HG02870 (cell line): ENCODE data around the gene ANKRD37.

Experiments used
- ATAC-seq: cut with Tn5 transposase; IDR thresholded peaks from one replicate; pipeline ENCODE4 v1.9.1; 2021; ENCODE audit warnings: mild to moderate bottlenecking, moderate library complexity; ENCODE audit not compliant: unreplicated experiment

ANKRD37 gene

DNA sequence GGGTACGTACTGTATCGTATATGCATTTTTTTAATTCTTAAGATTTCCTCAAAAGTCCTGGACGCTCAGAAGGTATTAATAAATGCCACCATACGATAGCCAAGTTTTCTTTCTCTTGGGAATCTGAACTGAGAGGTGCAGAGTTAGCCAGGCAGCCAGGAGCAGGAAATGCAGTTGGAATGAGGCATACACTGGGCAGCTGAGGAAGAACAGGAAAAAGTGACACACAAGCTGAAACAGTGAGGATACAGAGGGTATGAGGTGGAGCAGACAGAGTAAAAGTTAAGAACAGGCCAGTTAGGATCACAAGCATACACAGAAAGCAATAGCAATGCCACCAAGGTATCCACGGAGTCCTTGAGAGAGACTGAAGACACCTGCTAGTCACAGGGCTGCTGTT, 15.8 kb downstream of the ANKRD37 start:
- ATAC-seq: no peak

GRCh38 chr4:185416955-185417354, 20.3 kb downstream of the ANKRD37 start:
- ATAC-seq: no peak

GRCh38 chr4:185421366-185422124, 24.9 kb downstream of the ANKRD37 start:
- ATAC-seq: no peak

DNA sequence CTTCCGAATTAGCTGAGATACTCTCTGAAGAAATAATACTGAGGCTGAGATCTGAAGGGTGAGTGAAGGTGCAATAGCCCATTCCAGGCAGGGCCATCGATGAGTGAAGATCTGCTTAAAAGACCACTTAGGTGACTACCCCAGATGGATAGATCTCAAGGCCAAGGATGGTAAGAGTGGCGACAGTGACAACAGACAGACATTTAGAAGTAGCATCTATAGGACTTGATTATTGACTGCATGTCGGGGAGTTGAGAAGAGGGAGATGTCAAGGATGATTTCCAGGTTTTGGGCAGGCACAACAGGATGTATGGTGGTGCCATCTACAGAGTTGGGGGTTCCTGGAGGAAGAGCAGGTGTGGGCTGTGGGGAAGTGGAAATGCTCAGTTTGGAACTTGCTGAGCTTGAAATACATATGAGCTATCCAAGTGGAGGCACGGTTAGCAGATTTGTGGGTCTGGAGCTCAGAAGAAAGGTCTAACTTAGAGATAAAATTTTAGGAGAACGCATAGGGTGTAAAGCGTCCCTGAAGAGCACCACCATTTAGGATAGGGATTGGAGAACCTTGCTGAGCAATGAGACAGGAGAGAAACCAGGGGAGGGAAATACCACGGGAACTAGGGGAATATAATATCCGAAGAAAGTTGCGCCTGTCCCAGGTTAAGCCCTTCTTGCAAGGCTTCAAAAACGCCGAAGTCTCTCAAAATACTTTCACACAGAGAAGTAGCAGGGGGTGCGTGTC, 28.4 kb downstream of the ANKRD37 start:
- ATAC-seq: no peak

DNA sequence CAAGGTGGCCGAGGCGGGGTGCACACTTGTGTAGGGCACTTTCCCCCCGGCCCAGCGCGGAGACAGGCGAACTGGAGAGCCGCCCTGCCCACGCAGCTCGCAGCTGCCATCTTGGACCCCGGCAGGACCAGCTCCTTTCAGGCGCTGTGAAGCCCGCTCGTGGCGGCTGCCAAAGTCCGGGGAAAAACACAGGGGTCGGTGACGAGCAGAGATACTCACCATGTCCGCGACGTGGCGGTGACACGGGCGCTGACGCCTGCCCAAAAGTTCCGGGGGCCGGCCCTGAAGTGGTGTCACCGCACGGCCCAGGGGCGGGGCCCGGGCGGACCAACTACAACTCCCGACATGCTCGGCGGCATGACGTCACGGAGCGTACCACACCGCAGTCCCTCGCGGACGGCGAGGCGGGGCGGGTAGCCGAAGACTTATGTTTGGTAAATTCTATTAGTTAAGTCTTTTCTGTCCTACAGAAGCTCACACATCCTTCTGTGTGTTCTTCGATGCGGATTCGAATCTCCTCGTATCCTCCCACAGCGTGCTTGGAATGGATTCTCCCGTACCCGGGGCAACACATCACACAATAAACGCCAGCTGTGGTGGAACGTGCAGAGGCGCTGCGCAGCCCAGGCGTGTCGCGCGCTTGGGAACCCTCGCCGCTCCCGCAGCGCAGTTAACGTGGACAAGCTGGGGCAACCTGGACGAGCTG, 29.2 kb downstream of the ANKRD37 start, which contains the start of gene UFSP2:
Gene UFSP2 (minus strand): TSS at position 318 of the 706 bp plus-strand sequence. CDS start 96 bp downstream, at position 222.
- ATAC-seq: peak; percentile 91

DNA sequence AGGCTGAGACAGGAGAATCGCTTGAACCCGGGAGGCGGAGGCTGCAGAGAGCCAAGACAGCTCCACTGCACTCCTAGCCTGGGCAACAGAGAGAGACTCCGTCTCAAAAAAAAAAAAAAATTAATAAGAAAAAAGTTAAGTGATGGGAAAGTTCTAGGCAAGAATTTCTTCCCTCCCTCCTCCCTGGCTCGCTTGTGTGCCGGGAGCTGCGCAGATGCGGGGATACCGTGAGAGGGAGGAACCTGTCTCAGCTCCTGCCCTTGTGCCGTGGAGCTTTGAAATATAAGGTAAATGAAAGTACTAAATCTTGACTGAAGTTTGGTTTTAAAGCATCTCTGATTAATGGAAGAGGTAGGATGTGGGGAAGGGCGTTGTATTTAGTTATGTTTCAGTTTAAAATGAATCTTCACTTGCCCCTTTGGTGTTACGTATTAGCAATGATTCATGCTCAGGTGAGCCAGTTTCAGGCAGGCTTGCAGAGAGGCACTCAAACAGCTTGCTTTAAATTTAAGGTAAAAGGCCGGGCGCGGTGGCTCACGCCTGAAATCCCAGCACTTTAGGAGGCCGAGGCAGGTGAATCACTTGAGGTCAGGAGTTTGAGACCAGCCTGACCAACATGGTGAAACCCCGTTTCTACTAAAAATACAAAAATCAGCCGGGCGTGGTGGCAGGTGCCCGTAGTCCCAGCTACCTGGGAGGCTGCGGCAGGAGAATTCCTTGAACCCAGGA, 30.5 kb downstream of the ANKRD37 start:
- ATAC-seq: no peak

- ATAC-seq: no peak
Measured at GRCh38 chr4:185429660-185430059, 33.0 kb downstream of the ANKRD37 start.

- ATAC-seq: no peak
Measured at GRCh38 chr4:185435466-185435865, 38.8 kb downstream of the ANKRD37 start.

DNA sequence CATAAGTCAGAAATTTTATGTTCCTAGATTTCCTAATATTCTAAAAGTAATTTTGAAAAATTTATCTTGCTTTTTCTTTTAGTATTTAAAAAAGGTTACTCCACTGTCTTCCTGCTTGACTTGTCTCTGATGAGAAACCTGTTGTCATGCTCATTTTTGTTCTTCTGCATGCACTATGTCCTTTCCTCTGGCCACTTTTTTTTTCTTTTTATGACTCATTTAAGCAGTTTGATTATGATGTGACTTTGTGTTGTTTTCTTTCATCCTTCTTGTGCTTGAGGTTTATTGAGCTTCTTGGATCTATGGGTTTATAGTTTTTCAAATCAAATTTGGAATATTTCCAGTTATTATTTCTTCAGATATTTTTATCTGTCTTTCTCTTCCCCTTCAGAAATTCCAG, 41.2 kb downstream of the ANKRD37 start:
- ATAC-seq: peak; percentile 82

DNA sequence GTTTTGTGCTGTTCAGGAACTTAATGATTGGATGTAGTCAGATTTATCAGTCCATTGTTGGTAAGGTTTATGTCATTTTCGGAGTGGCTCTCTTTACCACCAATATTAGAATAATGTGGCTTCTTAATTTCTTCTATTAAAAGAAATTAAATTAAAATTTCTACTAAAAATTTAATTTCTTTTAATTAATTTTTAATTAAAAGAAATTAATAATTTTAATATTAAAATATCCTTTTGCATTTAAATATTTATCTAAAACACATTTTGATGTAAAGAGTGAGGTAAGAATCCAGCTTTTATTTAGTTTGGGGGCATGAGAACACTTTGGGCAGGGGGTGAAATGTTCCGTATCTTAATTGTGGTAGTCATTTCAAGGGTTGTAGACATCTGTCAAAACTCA, 44.8 kb downstream of the ANKRD37 start:
- ATAC-seq: no peak

DNA sequence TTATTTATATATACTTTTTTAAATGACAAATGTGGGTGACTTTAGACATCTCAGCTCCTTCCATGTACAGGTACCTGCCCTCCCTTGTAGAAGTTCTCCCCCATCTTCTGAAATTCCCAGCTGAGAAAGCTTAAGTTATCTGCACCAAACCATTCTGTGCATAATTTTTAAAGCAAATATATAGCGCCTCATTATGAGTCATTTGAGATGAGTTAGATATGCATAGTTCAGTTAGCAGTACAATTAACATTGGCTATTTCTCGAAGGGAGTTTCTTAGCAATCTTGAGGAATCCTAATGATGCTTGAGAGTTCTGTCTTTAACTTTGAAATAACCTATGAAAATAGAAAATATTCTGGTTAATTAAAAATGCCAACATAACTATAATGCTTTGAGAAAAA, 48.6 kb downstream of the ANKRD37 start:
- no peak for ATAC-seq
